B cell (primary cell): ENCODE measurements around the gene MFSD12.

ENCODE experiments used
- CTCF ChIP-seq: fragments of 200-600 bp; IDR thresholded peaks from one replicate; pipeline ENCODE4 v1.8.0; 2022; ENCODE audit warnings: antibody characterized with exemption, mild to moderate bottlenecking
- EZH2 ChIP-seq: IDR thresholded peaks from 2 replicates; pipeline ENCODE4 v1.6.1; 2012; ENCODE audit warnings: borderline replicate concordance, low read depth, mild to moderate bottlenecking, moderate library complexity, low read length; ENCODE audit not compliant: insufficient read depth, poor library complexity, severe bottlenecking

DNA sequence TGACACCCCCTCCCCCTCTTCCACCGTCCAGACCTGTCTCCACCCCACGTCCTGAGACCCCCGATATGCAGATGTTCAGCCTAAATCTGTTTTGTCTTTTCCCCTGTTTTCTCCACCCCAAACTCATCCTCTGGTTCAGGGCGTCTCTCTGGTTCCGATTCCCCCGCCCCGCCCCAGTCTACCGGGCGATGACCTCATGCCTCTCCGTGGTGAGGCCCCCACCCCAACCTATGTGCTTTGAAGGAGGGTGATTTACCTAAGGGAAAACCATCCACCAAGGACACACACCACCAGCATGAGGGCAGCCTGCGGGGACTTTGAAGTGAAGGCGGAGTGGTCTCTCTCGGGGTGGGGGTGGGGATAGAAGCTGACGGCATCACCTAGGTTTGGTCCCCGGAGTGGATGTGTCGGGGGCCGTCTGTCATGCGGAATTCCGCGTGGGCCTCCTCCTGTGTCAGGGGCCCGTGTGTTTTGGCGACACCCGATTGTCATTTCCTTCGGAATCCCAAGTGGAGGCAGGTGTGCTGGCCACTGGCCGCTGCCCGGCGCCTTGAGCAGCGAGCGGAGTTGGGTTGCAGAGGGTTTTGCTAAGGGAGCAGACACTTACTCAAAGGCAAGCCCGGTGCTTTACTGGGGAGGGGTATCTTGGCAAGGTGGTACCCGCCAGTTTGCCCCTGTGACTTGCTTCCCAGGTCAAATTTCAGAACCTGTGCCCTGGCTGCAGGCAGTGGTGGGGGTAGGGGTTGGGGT, 49.8 kb downstream of the MFSD12 start:
- TF ChIP-seq CTCF (no peak), EZH2 (no peak)
